Endothelial cell of hepatic sinusoid (primary cell): Measurements from ENCODE around the gene C9orf43.

Experiments
- in situ Hi-C: cut with HindIII; loops from 2 replicates; pipeline ENCODE4 v1.10.0; 2017; ENCODE audit warnings: low sequenced_read_pairs

The C9orf43 gene

DNA sequence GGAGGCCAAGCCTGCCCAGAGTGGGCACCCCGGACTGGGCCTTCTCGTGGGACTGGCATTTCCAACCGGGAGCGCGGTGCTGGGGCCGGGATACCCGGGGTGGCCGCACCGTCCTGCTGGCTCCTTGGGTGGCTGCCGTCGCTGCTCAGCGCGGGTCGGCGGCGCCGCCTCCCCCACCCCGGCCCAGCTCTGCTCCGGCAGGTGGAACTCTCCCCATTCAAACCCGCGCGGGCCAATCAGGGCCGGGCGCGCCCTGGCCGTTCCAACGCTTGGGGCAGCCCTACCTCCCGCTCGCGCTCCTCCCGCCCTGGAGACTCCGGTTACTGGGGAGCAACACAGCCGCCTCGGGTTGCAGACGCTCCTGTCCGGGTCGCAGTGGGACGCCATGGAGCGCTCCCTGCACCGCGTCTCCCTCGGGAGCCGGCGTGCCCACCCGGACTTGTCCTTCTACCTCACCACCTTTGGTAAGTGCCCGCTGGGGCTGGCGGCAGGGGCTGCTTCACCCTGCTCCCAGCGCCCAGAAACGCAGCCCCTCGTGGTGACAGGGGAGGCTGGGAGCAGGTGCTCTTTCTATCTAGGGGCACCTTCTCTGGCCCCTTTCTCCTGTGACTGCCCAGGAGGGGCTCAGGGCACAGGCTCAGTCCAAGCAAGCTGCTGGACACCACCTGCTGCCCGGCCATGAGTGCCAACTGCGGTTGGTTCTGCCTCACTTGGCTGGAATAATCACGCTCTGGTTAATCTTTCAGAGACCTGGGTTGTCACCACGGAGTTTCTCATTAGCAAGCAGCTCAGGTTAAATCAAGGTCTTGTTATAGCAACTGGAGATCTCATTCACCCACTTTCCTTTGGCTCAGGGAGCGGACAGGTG lies 53.1 kb downstream of the C9orf43 start, which contains the start of gene RGS3:
TSS of gene RGS3 (plus strand) at position 310 of the 868 bp plus-strand sequence. CDS start at position 386, 76 bp downstream.
- in situ Hi-C loops = loop anchor here (5.0 kb wide), 2 partner anchors 59 to 124 kb away; no protein-coding TSS in a partner anchor

DNA sequence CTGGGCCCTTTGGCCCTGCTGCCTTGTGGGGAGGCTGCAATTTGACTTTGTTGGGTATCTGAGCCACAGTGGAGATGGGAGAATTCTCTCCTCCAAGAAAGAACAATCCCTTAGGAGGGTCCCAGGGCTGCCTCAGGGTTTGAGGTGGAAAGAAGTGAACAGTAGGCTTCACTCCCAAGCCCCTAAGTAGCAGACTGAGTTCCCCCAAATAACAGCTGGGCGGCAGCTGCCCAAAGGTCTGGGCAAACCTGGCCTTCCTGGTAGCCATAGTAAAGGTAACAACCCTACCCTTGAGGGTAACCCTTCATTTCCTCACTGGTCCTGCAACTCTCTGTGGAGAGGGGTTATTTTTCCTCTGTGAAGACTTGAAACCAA lies 53.7 kb downstream of the C9orf43 start:
- in situ Hi-C loops = loop anchor here (5.0 kb wide), 2 partner anchors 58 to 123 kb away; no protein-coding TSS in a partner anchor

DNA sequence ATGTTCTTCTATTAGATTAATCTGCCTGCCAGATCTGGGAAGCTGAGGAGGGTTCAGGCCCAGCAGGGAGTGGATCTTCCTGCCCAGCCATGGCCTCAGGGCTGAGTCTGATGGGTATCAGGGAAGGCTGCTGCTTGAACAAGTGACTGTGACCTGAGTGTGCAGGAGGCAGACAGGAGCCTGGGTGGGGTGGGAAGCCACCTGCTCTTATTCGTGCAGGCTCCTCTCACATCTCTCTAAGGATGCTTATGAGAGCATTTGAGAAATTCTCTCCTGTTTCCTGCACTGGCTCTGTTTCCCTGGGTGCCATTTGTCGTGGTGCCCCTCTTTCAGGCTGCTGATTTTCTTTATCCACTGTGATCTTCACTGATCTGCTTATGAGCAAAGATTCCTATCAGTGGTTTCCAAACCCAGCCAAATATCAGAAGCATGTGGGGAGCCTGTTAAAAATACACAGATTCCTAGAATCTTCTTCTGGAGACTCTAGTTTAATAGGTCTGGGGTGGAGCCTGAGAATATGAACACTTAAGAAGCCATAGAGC lies 55.1 kb downstream of the C9orf43 start:
- in situ Hi-C loops = no loop called here

DNA sequence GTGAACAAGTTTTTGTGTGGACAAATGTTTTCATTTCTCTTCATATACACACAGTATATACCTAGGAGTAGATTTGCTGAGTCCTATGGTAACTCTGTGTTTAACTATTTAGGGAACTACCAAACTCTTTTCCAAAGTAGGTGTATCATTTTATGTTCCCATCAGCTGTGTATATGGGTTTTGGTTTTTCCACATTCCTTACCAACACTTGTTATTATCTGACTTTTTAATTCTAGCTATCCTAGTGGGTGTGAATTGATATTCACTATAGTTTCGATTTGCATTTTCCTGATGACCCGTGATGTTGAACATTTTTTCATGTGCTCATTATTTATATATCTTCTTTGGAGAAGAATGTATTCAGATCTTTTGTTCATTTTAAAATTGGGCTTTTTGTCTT lies 56.6 kb downstream of the C9orf43 start:
- in situ Hi-C loops = no loop called here

DNA sequence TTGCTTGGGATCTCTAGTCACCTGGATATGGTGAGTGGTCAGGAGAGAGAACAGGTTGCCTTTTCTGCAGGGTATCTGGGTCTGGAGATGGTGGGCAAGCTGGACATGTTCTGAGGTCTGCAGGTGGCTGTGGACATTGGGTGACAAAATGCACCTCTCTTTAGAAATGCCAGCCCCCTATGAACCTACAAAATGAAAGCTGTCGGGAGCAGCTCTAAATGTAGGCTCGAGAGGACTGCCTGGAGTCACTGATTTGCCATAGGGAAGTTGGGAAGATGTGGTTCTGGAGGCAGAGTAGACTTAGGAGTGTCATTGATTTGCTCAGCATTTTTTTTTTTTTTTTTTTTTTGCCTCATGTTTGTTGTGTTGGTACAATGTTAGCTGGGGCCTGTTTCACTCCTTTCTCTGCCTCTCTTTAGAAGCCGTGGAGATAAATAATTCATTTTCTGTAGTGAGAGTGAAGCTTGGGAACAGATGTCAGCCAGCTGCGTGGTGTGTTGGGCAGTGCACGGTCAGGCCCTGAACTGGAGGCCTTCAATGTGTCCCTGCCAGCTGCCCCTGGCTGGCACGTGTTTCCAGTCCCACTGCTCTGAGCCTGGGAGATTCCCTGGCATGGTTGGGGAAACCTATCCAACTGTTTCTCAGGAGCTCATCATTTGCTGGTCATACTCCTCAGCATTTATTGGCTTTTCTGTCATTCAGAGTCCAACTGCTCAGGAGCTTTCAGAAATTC lies 58.3 kb downstream of the C9orf43 start:
- in situ Hi-C loops = no loop called here

DNA sequence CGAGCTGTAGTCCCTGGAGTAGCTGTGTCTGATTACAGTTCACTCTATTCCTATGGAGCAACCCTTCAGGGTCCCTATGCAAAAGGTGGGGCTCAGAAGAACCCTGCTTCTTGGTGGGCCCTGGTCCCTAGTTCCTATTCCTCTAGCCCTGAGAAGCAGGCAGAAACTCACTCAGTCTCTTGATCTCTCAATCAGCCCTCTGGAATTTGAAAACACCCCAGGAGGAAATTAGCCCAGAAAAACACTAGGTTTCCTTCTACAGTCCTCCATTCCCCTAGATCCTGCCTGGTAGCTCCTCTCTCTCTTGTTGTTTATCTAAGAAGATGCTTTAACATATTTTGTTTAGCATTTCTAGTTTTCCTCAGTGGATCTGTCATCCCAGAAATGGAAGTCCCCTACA lies 60.6 kb downstream of the C9orf43 start:
- in situ Hi-C loops = no loop called here

DNA sequence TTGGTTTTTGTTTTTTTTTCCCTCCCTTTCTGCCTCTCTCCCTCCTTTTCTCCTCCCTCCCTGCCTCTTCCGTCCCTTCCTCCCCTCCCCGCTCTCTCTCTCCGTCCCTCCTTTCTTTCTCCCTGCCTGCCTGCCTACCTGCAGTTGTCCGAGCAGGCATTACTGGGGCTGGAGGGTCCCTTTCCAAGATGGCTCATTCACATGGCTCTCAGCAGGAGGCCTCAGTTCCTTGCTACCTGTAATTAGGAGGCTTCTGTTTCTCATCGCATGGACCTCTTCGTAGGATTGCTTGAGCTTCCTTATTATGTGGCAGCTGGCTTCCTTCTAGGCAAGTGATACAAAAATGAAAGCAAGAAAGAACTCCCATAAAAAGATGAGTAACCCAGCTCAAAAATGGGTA lies 61.0 kb downstream of the C9orf43 start:
- in situ Hi-C loops = no loop called here

DNA sequence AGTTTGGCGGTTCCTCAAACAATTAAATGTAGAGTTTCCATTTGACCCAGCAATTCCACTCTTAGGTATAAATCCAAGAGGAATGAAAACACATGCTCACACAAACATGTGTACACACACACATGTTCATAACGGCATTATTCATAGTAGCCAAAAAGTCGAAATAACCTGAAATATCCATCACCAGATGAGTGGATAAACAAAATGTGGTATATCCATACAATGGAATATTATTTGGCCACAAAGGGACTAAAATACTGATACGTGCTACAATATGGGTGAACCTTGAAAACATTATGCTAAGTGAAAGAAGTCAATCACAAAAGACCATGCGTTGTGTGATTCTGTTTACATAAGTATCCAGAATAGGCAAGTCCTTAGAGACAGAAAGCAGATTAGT lies 61.7 kb downstream of the C9orf43 start:
- in situ Hi-C loops = no loop called here

DNA sequence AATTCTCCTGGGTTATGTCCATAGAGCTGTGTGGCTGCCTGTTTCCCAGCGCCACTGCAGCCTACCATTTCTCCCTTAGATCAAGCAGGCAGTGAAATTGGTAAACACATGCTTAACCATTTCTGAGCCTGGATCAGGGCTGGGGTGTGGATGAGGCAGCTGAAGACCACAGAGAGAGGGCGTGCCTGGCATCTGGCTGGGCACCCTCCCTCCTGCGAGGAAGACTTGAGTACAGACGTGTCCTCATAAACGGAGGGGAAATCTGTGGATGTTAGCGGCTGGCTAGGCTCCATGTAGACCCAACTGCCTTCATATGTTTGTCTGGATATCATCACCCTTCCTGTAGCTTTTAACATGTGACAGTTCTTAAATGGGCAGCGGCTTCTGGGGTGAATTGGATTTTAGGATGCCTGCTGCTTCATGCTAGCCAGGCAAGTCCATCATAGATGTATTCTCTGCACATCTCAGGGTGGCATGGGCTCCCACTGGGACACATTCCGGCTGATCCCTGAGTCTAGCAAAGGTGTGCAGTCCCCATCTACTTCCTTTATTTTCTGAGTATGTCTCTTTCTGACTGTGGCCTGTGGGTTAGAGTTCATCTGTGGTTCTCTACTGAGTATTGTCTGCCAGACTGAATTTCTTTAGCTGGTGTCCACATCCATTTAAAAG lies 63.9 kb downstream of the C9orf43 start:
- in situ Hi-C loops = loop anchor here (5.0 kb wide), 1 partner anchor 178 kb away; no protein-coding TSS in a partner anchor

DNA sequence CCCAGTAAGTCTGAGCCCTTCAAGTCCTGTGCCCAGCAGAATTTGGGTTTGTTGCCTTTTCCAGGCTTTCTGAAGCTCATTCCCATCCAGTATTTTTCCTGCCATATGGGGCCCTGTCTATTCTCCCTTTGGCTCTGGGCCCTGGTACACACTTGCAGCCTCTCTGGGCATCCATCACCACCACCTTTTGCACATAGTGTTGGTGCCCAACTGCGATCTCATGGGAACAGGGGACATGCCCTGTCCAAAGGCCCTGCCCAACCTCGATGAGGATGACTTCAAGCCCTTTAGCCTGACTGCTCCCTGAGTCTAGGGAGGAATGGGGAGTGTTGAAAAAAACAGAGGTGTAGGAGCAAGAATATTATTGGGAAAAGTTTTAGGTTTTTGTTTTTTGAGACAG lies 64.5 kb downstream of the C9orf43 start:
- in situ Hi-C loops = loop anchor here (5.0 kb wide), 1 partner anchor 177 kb away; no protein-coding TSS in a partner anchor

DNA sequence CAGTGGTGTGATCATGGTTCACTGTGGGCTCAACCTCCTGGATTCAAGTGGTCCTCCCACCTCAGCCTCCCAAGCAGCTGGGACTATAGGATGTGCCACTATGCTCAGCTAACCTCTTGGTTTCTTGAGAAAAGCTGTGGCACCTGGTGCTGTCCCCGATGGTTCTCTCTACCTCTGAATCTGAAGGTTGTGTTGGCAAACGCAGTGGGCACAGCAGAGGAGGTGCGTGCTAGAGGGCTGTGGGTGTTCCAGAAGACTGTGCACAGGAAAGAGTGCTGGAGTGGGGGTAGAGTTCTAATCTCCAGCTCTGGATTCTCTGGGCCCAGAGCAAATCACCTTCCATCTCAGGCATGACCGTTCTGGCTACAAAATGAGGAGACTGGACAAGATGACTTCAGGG lies 65.4 kb downstream of the C9orf43 start:
- in situ Hi-C loops = loop anchor here (5.0 kb wide), 1 partner anchor 176 kb away; no protein-coding TSS in a partner anchor

DNA sequence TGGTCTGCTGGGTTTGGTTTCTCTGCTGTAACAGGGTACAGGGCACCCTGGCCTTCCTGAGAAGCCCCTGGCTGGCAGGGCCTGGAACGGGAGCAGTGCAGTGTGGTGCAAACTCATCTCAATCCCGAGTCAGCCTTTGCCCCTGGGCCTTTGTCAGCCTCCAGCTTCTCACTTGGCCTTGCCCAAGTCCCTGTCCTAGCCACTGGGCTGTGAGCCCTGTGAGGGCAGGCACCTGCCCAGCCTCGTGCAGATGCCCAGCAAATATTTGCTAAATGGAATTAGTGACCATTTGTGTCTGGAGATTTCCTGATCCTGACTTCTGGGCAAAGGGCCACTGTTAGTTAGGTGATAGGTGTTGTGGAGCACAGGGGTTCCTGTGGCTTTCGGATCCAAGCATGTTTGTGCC lies 66.0 kb downstream of the C9orf43 start:
- in situ Hi-C loops = loop anchor here (5.0 kb wide), 1 partner anchor 176 kb away; no protein-coding TSS in a partner anchor

DNA sequence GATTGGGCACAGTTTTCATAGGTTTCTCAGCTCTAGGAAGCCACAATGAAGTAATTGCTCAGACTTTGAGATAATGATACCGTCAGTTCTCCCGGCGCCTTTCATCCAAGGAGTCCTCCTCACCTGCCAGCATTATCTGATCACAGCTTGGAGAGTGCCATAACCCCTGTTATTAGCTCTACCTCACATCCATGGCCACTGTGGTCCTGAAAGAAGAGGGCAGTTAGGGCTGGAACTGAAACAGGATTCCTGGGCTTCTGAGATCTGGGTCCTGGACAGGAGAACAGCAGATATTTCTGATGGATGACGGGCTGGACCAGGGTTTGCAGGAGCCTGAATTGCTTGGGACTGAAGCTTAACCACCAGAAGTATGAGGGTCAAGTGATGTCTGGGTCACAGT lies 66.5 kb downstream of the C9orf43 start:
- in situ Hi-C loops = loop anchor here (5.0 kb wide), 1 partner anchor 175 kb away; no protein-coding TSS in a partner anchor

DNA sequence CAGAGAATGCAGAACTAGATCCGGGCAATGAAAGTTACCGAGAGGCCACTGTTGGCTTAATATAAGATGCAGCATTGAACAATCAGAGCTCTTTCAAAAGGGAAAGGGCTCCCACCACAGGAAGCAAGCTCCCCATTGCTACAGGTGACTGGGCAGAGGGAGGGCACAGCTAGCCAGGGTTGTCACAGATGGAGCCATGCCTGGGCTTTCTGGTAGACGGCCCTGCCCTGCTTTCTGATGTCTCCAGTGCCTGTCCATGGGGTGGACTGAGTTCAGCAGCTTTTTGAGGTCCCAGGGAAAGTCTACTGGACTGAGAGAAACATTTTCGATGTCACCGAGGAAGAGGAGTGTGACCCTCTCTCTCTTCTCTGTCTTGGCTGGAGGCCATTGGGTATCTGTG lies 67.1 kb downstream of the C9orf43 start:
- in situ Hi-C loops = loop anchor here (5.0 kb wide), 1 partner anchor 175 kb away; no protein-coding TSS in a partner anchor

DNA sequence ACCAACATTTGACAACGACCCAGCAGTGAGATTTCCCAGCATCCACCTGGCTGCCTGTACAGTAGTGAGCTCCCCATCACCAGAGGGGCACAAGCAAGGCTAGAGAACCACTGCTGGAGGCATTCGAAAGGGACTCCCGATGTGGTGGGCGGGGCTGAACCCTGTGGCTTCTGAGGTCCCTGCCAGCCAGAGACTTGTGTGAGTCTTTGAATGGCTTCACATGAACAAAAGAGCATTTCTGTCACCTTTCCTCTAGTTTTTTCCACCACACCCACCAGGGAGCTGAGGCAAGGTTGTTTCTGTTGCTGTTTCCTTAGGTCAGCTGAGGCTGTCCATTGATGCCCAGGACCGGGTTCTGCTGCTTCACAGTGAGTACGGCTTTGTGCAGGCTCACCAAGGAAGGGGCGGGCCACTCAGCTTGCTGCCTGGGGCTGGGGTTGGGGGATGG lies 68.7 kb downstream of the C9orf43 start:
- in situ Hi-C loops = loop anchor here (5.0 kb wide), 1 partner anchor 173 kb away; no protein-coding TSS in a partner anchor
